SKM-1 treated with dmso at 0.1 percent for 144 hours (cell line): ENCODE data around the gene BARHL2.
A peak's percentile ranks its signal among the peaks of the same experiment; 100 is the strongest.

Source experiments
- DNase-seq: peaks from one replicate; lab custom pipeline; 2025; ENCODE audit not compliant: unreplicated experiment; lab: John Stamatoyannopoulos, UW

Gene BARHL2

DNA sequence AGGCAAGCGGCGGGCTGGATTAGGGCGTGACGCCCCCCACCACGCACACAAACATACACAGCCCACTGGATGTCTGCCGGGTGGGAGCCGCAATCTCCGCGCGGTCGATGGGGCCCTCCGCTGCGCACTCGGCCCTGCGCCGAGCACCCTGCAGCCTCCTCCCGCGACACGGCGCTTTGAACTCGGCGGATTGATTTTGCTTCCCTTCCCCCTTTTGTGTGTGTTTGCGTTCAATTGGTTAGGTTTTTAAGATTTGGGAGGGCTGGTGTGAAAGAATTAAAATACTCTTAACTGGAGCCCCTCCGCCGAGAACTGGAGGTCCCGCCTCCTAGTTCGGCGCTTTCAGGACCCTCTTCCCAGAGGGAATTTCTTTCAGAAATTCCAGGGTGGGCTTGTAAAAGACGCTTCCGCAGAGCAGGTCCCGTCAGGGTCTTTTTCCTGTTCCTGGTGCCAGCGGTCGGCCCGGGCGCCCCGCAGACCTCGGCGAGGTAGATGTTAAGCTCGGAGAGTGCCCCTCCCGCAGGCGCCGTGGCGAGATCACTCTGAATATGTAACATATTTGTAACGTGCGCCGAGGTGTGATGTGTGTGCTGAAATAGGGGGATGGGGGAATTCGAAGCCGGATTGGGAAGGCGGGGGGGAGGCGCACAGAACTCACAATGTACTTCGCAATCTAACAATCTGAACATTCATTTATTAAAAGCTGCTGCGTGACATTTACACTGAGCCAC lies 8.0 kb upstream of the BARHL2 start:
- DNase-seq: no peak

DNA sequence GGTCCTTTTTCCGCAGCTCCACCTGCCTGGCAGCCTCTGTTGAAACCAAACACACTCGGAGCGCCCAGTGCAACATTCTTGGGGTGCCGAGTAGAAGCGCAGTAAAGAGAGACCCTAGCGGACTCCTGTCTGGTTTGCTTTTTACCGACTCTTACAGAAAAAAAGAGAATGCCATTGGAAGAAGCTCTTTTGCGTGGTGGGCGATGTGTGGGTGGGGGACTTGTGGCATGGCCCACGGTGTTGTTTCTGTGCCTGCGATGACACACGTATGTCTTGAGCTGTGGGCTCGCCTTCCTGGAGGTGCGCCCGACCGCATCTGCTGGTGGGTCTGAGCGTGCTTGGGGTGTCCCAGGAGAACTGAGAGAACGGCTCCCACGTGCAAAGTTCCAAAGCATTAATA lies 7.3 kb upstream of the BARHL2 start:
- DNase-seq: no peak

DNA sequence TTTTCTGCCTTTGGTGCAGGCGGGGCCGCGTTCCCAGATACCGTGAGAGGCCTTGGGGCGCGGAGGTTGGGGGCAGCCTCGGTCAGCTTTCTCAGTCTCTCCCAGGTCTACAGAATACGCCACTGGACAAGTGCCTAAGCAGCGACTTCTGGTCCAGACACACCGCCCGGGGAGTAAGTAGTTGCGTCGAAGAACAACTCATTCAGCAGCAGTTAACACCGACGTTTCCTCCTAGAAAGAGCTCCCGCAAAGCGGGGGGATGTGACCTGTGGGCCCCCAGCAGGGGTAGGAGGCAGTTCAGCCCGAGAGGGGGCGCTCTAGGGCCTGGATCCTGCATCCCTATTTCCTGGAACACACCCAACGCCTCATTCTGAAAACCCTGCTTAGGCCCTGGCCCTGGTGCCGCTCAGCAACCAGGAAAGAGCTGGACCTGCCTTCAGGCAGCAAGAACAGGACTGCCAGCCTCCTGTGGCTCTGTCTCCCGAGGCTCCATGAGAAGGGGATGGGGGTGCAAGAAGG lies 6.5 kb upstream of the BARHL2 start:
- no peak for DNase-seq

DNA sequence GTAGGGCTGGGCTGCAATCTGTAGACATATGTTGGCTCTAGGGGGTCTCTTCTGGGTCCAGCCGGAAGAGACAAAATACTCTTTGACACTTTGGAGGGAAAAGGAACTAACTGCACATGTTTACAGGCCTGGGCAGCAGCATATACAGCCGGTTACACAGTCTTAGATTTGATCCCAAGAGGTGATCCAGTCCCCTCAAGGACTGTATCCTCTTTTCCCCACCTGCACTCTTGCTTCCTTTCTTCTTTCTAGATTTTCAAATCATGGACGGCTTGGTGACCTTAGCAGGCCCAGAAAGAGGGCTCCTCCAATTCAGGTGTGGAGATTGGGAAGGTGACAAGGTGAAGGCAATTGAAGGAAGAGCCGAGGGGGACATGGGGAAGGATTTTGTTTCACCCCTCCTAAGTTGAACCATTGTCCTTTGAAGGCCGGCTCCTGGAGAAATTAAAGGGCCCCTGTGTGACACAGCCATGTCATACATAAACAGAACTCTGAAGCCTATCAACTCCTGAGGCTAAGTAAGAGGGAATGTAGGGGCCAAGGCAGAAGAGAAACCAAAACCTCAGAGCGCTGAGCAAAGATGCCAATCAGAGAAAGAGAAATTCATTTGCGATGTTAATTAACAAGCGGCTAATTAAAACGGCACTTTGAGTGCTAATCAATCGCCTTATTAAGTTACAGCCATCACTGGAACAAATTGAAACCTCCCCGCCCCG lies 5.9 kb upstream of the BARHL2 start:
- no peak for DNase-seq

DNA sequence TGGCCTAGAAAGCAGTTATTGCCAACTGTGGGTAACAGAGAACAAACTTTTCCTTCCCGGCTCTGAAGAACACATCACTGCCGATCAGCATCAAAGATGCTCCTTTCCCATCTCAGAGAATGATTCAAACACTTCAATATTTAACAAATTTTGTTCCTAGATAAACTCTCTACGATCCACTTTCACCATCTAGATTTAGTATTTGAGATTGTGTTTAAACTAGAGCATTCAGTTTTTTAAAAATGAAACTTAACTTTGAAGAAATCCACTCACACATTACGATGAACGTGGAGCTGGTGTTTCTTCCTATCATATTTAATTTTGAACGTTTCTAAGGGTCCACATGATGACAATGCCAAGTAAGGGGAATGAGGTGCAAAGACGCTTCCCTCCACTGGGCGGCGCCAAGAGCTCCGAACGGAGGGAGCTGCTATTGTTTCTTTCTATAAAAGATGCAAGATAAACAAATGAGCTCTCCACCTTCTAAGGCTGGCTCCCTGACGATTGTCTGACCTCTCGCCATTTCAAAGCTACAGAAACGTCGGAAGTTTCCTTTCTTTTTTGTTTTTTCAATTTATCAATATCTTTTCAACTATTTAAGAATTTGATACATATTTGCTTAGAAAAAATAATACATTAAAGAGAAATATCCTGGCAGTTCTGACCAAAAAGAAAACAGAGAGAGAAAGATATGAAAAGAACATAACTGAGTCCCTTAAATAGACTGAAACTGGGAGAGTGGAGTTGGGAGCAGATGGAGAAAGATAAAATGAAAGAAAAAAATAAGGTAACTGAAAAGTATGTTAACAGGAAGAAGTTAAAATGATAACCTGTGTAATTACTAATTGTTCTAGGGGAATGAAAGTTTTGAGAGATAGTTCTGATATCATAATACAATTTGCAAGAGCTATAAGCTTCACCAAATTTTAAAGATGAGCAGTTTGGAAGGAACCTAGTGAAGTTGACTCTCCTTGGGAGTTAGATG lies 4.4 kb upstream of the BARHL2 start:
- peak; percentile 67 for DNase-seq

DNA sequence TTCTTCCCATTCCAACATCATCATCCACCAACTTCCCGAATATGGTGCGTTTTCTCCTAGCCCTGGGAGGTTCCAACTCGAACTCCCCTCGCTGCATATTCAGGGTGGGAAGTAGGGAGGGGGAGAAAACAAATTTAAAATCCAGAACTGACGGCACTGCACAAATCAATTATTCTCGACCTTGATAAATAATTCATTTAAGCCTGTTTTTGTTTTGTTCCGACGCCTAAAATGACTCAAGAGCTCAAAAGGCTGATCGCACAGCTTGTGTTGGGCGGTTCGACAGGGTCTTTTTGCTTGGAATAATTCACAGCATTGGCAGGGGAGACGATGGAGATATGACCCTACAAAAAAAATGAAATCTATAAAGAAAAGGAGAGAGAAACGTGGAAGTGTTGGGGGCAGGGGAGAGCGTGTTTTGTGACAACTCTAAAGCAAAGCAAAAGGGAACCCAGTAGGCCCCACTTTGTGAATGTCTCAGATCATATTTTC lies 3.1 kb upstream of the BARHL2 start:
- DNase-seq: no peak

DNA sequence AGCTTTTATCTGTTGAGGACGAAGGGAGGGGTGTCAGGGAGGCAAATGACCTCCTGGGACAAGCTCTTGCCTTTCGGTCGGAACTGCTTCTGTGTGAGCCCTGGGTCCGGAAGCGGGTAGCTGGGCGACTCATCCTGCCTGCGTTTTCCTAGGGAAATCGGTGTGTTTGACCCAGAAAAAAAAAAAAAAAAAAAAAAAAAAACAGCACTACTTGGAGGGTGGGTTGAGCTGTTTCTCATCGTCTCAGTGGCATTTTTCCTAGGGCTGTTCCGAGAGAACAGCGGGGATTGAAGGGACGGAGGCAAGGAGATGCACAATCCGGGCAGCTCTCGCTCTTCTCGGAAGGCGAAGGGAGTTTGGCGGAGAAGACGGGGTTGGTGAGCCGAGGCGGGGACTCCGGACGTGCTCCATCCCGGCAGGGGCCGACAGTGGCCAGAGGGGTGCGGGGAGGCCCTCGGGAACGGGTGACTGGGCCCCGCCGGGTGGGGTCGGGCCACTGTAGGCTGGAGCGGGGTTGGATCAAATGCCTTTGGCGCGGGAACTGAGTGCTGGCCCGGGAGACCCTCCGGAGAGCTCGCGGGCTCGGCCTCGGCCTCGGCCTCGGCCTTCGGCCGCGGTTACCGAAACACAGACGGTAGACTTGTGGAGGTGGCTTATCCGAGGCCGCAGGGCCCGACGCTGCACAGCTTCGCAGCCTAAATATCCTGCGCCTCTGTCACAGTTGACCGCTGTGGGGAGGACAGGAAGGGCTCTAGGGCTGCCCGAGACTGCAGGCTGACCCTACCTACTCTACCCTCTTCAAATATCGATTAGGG lies 2.4 kb upstream of the BARHL2 start:
- DNase-seq: no peak

DNA sequence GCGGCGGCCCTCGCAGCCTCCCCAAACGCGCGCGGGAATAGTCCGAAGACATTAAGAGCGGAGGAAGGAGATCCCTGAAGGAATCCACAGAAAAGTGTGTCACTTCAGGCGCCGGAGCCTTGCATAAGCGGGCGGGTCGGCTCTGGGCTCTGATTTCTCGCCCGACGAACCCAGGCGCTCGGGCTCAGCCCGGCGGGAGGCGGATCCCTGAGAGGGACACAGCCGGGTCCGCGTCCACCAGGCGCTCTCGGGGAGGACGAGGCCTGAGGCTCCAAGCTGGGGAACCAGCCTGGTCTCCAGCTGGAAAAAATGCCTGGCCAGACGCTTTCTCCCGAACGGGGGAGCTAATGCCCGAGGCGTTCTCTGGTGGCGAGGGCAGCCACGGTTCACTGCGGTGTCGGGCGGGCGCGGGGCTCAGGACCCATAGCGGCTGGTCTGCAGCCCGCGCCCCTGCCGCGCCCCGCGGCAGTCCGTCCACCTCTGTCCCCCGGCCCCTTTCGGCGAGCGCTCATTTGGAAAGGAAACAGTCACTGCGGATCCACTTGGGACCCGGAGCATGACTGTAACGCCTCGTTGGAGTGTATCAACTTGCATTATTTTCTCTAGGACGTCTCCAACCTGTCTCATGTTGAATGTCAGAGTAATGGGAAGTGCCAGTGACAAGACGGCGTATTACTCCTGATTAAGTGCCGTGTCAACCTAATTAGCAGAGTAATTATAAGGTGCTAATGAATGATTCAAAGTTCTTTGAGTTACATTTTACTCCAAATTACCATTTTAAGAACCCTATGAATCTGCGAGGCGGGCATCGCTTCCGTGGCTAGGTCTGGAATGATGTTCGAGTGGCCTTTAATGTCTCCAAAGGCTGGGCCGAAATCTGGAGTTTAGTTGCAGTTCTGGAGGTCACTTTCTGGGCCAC lies 1.6 kb upstream of the BARHL2 start:
- DNase-seq: no peak

DNA sequence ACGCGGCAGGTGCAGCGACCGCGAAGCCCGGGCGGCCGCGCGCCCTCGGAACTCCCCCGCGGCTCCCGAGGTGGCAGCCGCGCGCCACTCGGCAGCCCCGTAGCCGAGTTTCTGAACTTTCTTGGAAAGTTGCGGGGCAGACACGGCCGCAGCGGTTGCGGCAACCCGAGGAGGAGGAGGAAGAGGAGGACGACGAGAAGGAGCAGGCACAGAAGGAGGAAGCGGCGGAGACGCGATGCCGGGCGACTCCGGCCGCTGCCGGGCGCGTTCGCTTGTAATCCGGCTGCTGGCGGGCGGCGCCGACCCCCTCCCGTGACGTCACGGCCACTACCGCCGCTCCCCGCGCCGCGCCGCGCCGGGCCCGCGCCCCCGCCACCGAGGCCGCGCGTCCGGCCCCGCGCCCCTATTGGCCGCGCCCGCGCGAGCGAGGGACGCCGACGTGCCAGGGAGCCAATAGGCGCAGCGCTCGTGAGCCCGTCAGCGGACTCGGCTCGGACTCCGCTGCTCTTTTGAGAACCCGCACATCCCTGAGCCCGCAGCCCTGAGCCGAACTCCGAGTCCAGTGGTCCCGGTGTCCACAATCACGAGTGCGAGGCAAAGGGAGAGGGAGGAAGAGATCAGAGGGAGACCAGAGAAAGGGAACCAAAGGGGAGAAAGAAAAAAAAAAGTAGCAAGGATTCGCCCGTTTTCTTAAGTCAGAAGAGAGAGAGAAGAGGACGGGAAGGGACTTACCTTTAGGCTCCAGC lies 736 bp upstream of the BARHL2 start:
- DNase-seq: no peak

DNA sequence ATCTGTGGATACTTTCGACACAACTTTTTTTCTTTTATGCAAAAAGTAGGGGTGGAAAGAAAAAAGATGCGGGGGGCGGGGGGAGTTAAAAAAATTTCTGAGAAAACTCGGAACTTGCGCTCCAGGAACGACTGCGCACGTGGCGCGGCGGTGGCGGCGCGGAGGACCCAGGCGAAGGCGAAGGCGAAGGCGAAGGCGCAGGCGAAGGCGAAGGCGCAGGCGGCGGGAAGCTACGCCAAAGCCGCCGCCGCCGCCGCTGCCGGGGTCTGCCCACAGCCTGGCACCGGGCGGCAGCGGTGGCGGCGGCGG lies 208 bp upstream of the BARHL2 start:
- DNase-seq: no peak

DNA sequence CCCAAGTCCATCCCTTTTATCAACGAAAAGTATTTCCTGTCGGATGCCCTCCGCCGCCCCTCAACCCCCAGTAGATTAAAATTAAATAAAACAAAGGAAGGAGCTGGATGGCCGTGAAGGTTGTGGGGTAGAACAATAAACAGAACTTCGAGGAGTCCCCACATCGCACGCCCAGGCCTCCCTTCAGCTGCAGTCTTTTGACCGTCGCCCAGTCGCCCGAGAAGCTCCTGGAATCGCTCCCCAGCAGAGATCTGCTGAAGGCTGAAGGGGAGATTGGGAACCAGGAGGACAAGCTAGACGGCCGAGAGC lies 905 bp downstream of the BARHL2 start:
- DNase-seq: no peak

DNA sequence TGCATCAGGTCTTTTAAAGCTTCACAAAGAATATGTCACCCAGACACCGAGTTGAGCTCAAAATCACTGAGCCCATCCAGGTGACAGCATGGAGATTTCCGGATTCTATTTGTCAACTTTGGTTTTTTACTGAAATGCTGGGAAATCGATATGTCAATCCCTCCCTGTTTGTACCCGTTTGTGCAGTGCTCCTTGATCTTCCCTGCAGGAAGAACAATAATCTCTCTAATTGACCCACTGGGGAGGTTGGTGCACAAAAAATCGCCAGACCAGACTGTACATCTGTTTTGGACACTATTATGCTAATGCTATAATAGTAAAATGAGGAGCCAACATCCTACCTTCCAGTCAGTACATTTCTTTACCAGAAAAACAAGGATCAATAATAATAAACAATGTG lies 1.8 kb downstream of the BARHL2 start:
- no peak for DNase-seq

DNA sequence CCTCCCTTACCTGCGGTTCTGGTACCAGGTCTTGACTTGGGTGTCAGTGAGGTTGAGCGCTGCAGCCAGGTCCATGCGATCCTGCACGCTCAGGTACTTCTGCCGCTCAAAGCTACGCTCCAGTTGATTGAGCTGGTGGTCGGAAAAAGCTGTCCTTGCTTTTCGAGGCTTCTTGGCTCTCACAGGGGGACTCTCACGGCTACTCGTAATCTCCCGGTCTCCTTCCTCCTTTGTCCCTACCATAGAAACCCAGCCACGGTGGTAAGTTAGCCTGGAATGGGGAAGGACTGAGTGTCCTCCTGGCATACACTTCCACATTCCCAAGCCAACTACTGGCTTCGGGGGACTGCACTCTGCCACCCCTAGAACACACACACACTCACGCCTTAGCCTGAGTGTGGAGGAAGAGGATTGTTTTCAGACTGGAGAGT lies 2.6 kb downstream of the BARHL2 start:
- DNase-seq: no peak

DNA sequence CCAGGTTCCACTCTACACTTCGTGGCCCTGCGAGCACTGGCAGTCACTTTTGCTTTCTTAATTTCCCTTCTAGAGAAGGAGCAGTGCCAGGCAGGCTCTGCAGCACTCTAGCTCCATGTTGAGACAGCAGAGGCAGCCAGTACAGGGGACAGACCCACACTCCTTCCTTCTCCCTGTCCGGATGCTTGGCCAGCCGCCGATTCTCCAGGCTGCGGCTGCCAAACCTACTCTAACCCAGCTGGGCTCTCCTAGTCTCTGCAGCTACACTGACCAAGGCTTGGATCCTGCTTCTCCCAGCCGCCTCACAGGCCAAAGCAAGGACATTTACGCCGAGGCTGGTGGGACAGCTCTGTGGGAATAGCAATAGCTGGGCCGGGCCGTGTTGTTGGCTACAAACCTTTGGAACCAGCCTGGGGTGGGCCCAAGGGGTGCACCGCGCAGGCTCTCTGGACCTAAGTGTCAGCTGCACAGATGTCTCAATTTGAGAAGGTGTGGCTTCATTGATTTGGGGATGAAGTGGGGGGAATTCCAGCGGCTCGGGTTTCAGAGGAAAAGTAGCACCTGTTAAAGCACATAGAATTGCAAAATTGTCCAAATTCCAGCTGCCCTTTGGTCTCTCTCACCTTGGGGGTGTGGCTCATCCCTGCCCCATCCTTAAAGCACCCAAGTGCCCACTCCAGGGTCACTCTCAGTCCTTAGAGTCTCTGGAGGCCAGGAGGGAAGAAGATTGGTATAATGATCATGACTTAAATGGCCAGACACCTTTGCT lies 3.2 kb downstream of the BARHL2 start:
- DNase-seq: no peak

DNA sequence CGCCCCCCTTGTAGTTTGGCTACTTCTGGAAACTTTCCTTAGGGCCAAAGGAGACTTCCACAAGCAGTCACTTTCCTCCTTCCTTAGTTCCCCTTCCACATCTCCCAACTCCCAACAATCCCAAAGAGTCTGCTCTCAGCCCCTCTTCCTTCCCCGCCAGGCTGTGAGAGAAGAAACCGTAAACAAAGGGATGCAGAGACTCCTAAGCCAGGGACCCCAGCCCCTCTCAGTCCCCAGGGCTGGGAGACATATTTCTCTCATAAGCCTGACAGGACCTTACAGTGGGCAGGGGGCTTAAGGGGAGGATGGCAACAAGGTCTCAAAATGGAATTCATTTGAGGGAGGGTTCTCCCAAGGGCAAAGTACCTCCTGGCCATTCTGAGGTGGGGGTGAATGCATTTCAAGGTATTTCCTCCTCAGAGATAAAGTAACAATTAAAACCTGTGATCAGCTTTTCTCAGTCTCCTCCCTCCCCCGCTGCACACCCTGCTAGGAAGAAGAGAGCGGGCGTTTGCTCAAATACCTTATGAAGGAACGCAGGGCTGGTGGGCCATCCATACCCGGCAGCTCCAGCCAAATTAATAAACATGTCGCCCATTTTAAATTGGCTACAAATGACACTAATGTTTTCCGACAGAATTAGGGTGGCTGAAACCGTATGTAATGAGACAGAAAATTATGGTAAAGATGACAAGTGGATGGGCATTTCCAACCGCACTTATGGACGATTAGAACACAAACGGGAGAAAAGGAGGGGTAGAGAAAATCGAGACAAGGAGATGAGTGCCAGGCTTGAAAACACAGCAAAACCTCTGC lies 4.0 kb downstream of the BARHL2 start:
- no peak for DNase-seq

DNA sequence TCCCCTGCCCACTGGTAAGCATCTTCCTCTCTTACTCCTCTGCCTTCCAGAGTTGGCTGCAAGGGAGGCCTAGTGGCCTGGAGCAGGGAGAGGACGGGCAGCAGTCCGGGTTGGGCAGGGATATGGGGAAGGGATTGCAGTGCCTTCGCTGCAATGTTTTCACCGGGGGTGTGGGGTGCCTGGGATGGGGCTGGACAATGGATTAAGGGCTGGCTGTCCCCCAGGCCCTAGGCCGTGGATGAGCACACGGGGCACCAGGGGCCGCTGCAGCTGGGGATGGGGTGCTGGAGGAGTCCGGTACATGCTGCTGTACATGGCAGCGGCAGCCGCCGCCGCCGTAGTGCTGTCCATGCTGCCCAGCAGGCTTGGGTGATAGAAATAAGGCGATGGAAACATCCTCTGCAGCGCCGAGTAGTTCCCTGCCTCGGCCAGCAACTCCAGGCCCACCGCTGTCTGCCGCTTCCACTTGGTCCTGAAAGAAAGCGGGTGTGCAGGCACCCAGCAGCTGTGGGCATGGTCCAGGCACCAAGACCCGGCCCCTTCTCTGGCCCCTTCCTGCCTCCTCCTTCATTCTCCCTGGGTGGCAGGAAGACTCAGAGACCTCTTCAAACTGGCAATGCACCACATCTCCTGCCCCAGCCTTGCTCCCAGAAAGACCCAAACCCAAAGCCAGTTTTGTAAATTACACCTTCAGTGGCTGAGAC lies 4.8 kb downstream of the BARHL2 start:
- DNase-seq: no peak

DNA sequence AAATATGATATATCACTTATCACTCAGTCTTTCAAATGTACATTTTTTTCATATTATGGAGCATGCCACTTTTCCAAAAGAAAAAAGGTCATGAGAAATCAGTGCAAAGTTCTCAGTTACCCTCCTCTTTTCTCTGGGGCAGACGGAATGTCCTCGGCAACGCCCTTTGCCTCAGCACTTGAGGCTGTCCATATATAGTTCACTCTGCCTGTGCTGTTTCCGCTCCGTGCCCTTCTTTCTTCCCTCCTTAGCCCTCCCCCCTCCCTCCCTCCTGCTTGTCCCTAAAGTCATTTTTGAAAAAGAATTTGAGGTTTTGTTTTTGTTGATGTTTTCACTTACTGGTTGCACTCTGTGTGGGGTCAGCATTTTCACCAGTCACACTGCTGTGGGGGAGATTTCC lies 5.4 kb downstream of the BARHL2 start:
- no peak for DNase-seq
